ENCODE data around the gene RAB10. TPM values are rescaled to one million over a fixed set of nuclear protein-coding genes. Genes with fewer than 3 reads are reported as not detected.

RAB10 gene
- total RNA-seq, 2 donors from 2014 or later, result 118 to 139 TPM

GRCh38 chr2:26150243-26150642, 116.4 kb downstream of the RAB10 start:
- Histone ChIP-seq H3K4me1 (replicated peaks) (no peaks in the 10 kb centered on the region), H3K4me3 (no peak overlapping the region), H3K27ac (no peak overlapping the region), H3K36me3 (no peaks in the 10 kb centered on the region), H3K9me3 (no peaks in the 10 kb centered on the region), H3K27me3 (replicated peaks; ENCODE audit: insufficient read depth) (no peaks in the 10 kb centered on the region)
- intact Hi-C loops (cut with DNase I), result no loop called here
- TF ChIP-seq POLR2AphosphoS5 (IDR thresholded peaks at IDR 0.05) (no peak), POLR2A (IDR thresholded peaks at IDR 0.05) (no peak), CTCF (IDR thresholded peaks at IDR 0.05) (no peak)
- WGBS, result 63% methylated on average over 12 of the region's 12 CpGs
- no peak for DNase-seq (ENCODE audit: low spot score)

- 93% methylated on average over 5 of the region's 5 CpGs for WGBS
- DNase-seq (ENCODE audit: low spot score), result no peak
- H3K27ac ChIP-seq, result no peak overlapping the region
Observed at GRCh38 chr2:26157580-26157979, 123.7 kb downstream of the RAB10 start.

GRCh38 chr2:26161926-26162325, 128.0 kb downstream of the RAB10 start:
- intact Hi-C loops (cut with DNase I), result no loop called here
- Histone ChIP-seq H3K4me1 (replicated peaks) (no peaks in the 10 kb centered on the region), H3K4me3 (no peak overlapping the region), H3K27ac (no peak overlapping the region), H3K9me3 (no peaks in the 10 kb centered on the region), H3K27me3 (replicated peaks; ENCODE audit: insufficient read depth) (no peaks in the 10 kb centered on the region), H3K36me3 (no peaks in the 10 kb centered on the region)
- no peak for TF ChIP-seq POLR2A (IDR thresholded peaks at IDR 0.05)
- no peak for TF ChIP-seq CTCF (IDR thresholded peaks at IDR 0.05)
- TF ChIP-seq POLR2AphosphoS5 (IDR thresholded peaks at IDR 0.05), result no peak
- 93% methylated on average over 7 of the region's 7 CpGs for WGBS
- no peak for DNase-seq (ENCODE audit: low spot score)

More at GRCh38 chr2:26157580-26157979, 123.7 kb downstream of the RAB10 start:
- no peak for TF ChIP-seq POLR2A (IDR thresholded peaks at IDR 0.05)
- no peak for TF ChIP-seq CTCF (IDR thresholded peaks at IDR 0.05)
- TF ChIP-seq POLR2AphosphoS5 (IDR thresholded peaks at IDR 0.05), result no peak
- Histone ChIP-seq H3K36me3 (no peaks in the 10 kb centered on the region), H3K9me3 (no peaks in the 10 kb centered on the region), H3K4me1 (replicated peaks) (no peaks in the 10 kb centered on the region), H3K27me3 (replicated peaks; ENCODE audit: insufficient read depth) (no peaks in the 10 kb centered on the region), H3K4me3 (no peak overlapping the region)
- intact Hi-C loops (cut with DNase I), result no loop called here

GRCh38 chr2:26162963-26163362, 129.1 kb downstream of the RAB10 start:
- TF ChIP-seq POLR2A (IDR thresholded peaks at IDR 0.05), result no peak
- WGBS, result 81% methylated on average over 10 of the region's 10 CpGs
- intact Hi-C loops (cut with DNase I), result no loop called here

GRCh38 chr2:26164231-26164630, 130.3 kb downstream of the RAB10 start:
- no peak for DNase-seq (ENCODE audit: low spot score)
- H3K4me1 ChIP-seq (replicated peaks), result no peaks in the 10 kb centered on the region
- H3K27ac ChIP-seq, result no peak overlapping the region
- no peaks in the 10 kb centered on the region for H3K27me3 ChIP-seq (replicated peaks; ENCODE audit: insufficient read depth)
- no peak for TF ChIP-seq CTCF (IDR thresholded peaks at IDR 0.05)
- no peak for TF ChIP-seq POLR2AphosphoS5 (IDR thresholded peaks at IDR 0.05)
- TF ChIP-seq POLR2A (IDR thresholded peaks at IDR 0.05), result no peak
- H3K4me3 ChIP-seq, result no peak overlapping the region
- WGBS, result 38% methylated on average over 1 of the region's 1 CpG
- H3K36me3 ChIP-seq, result no peaks in the 10 kb centered on the region
- no peaks in the 10 kb centered on the region for H3K9me3 ChIP-seq
- intact Hi-C loops (cut with DNase I), result no loop called here

More at GRCh38 chr2:26162963-26163362, 129.1 kb downstream of the RAB10 start:
- H3K4me1 ChIP-seq (replicated peaks), result no peaks in the 10 kb centered on the region
- no peak overlapping the region for H3K4me3 ChIP-seq
- DNase-seq (ENCODE audit: low spot score), result no peak
- no peaks in the 10 kb centered on the region for H3K9me3 ChIP-seq
- H3K27me3 ChIP-seq (replicated peaks; ENCODE audit: insufficient read depth), result no peaks in the 10 kb centered on the region
- no peak overlapping the region for H3K27ac ChIP-seq
- H3K36me3 ChIP-seq, result no peaks in the 10 kb centered on the region

All from prostate gland (tissue), 2 donors.